Upper lobe of right lung (tissue), 1 donor: ENCODE results near the gene CSMD2. TPM values are rescaled to one million over a fixed set of nuclear protein-coding genes. Genes with fewer than 3 reads are reported as not detected.

Experiments used
- ATAC-seq: fragments of 200-7000 bp; cut with Tn5 transposase; one replicate; pipeline ENCODE4 v1.9.1; 2020; ENCODE audit warnings: mild to moderate bottlenecking, moderate library complexity
- DNase-seq: peaks from one replicate; pipeline ENCODE4 v3.0.0-alpha.2; 2020
- H3K27ac ChIP-seq: fragments of 200-600 bp; one replicate; pipeline ENCODE4 v1.8.0; 2022
- H3K27me3 ChIP-seq: fragments of 200-600 bp; one replicate; pipeline ENCODE4 v1.8.0; 2022; ENCODE audit warnings: mild to moderate bottlenecking
- H3K36me3 ChIP-seq: fragments of 200-600 bp; one replicate; pipeline ENCODE4 v1.8.0; 2022
- H3K4me1 ChIP-seq: fragments of 200-600 bp; one replicate; pipeline ENCODE4 v1.8.0; 2022
- H3K4me3 ChIP-seq: fragments of 200-600 bp; one replicate; pipeline ENCODE4 v1.8.0; 2022; ENCODE audit warnings: mild to moderate bottlenecking
- H3K9me3 ChIP-seq: fragments of 200-600 bp; one replicate; pipeline ENCODE4 v1.8.0; 2022
- intact Hi-C: fragments of 100-400 bp; cut with DNase I; formaldehyde crosslinking; loops from one replicate; pipeline ENCODE4 v1.11.0; 2022
- total RNA-seq: library from RNA; stranded (reverse); fragmentation: NEBNext Ultra II Directional; extraction: Animal tissue kit (Norgen Biotek cat#: 25700); gene quantifications from one replicate; pipeline ENCODE4 v1.2.1, GENCODE V29; 2021
- TF ChIP-seq, protein P1 (sequence below): fragments of 200-600 bp; IDR thresholded peaks from one replicate; pipeline ENCODE4 v1.8.0; 2022; ENCODE audit warnings: antibody characterized with exemption
- donor health status: DM: no; HTN: yes; CAD: no; lungs with severe emphysema.

Gene CSMD2
- total RNA-seq, 1 donor from 2014 or later = 0.67 TPM

DNA sequence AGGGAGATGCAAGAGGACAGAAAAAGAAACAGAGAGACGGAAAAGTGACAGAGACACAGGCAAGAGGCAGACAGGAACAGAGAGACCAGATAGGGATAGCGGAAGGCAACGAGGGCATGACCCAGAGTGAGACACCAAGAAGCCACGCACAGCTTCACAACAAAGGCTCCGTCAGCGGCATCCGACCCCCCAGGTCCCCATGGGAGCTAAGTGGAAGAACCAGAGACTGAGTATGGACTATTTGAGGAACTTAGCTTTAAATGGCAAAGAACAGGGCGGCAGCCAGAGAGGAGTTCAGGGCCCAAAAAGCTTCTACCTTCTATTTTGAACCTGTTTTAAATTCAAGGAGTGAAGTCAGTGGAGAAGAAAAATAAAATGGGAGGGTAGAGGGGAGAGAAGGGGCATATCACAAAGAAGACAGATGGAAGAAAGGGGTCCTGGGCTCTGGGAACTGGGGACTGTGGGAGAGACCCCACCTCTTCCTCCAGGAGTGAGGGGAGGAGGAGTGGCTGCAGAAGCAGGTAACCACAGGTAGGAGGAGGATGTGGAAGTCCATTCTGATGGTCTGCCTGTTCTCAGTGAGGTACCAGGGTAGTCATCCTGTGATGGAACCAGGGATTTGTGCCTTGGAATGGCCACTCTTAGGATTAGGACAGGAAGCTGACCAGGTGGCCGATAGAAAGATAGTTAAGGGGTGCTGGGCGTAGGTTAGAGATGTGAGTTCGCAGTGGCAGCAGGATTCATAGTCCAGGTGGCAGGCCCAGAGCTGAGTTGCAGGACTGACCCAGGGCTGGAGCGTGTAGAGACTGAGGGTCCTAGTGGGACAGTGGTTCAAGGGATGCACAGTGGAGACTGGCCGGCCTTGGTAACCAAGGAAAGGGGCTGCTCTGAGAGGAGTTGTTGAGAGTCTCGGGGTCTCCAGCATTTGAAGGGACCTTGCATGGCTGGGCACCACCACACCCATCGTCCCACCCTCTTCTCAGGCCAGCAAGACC is 37.7 kb downstream of the CSMD2 start:
- no peak for ATAC-seq
- no peaks in the 10 kb centered on the region for H3K9me3 ChIP-seq
- intact Hi-C loops = no loop called here
- no peak overlapping the region for H3K4me3 ChIP-seq
- H3K4me1 ChIP-seq = no peaks in the 10 kb centered on the region
- TF ChIP-seq, protein P1, sequence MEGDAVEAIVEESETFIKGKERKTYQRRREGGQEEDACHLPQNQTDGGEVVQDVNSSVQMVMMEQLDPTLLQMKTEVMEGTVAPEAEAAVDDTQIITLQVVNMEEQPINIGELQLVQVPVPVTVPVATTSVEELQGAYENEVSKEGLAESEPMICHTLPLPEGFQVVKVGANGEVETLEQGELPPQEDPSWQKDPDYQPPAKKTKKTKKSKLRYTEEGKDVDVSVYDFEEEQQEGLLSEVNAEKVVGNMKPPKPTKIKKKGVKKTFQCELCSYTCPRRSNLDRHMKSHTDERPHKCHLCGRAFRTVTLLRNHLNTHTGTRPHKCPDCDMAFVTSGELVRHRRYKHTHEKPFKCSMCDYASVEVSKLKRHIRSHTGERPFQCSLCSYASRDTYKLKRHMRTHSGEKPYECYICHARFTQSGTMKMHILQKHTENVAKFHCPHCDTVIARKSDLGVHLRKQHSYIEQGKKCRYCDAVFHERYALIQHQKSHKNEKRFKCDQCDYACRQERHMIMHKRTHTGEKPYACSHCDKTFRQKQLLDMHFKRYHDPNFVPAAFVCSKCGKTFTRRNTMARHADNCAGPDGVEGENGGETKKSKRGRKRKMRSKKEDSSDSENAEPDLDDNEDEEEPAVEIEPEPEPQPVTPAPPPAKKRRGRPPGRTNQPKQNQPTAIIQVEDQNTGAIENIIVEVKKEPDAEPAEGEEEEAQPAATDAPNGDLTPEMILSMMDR = no peak
- H3K36me3 ChIP-seq = no peaks in the 10 kb centered on the region
- H3K27me3 ChIP-seq = no peaks in the 10 kb centered on the region
- no peak overlapping the region for H3K27ac ChIP-seq
- DNase-seq = no peak

DNA sequence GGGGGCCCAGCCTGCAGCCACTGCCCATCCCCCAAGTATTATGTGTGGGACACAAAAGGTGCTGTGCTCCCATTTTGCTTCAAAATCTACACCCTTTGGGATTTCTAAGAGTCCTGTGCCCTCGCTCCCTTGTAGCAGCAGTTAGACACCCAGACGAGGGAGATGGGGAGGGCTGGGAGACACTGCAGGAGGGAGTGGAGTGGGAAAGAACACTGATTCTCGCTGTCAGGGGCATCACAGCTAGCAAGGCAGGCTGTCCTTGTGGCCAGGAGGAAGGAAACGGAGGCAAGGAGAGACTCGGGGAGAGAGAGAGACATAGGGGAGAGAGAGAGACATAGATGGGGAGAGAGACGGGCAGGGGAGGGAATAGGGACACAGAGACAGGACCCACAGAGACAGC is 38.5 kb downstream of the CSMD2 start:
- H3K9me3 ChIP-seq = no peaks in the 10 kb centered on the region
- H3K27me3 ChIP-seq = no peaks in the 10 kb centered on the region
- no peak overlapping the region for H3K27ac ChIP-seq
- no peaks in the 10 kb centered on the region for H3K4me1 ChIP-seq
- TF ChIP-seq, protein P1 = no peak
- no peak overlapping the region for H3K4me3 ChIP-seq
- no peak for DNase-seq
- no peaks in the 10 kb centered on the region for H3K36me3 ChIP-seq
- ATAC-seq = no peak
- intact Hi-C loops = no loop called here

DNA sequence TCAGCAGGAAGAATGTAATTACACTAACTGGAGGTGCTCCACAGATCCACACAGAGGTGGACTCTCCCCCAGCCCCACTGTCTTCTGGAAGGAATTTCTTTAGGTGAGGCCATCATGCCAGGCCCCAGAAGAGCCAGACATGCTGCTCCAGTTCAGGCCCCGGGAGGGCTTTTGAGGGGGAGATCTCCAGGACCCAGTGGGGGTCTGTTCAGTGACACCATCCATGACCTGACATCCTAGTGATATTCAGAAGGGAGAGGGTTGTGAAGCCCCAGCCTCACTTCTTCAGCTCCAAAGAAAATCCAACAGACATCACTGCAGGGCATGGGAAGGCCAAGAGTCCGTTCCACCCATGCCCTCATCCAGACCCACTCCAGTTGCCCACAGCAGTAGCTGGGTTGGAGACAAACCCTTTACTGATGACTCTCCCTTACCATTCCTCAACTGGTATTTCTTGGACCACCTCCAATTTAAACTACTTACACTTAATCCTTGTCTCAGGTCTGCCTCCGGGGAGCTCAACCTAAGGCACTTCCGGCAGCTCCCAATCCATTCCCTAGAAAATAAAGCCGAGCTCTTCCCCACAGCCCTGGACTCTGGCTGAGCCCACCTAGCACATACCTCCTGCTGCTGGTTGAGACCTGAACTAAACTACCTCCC is 39.2 kb downstream of the CSMD2 start:
- ATAC-seq (no peak), DNase-seq (no peak)
- Histone ChIP-seq H3K4me3 (no peak overlapping the region), H3K4me1 (no peaks in the 10 kb centered on the region), H3K36me3 (no peaks in the 10 kb centered on the region), H3K9me3 (no peaks in the 10 kb centered on the region), H3K27me3 (no peaks in the 10 kb centered on the region), H3K27ac (no peak overlapping the region)
- intact Hi-C loops = no loop called here
- TF ChIP-seq, protein P1 = no peak

DNA sequence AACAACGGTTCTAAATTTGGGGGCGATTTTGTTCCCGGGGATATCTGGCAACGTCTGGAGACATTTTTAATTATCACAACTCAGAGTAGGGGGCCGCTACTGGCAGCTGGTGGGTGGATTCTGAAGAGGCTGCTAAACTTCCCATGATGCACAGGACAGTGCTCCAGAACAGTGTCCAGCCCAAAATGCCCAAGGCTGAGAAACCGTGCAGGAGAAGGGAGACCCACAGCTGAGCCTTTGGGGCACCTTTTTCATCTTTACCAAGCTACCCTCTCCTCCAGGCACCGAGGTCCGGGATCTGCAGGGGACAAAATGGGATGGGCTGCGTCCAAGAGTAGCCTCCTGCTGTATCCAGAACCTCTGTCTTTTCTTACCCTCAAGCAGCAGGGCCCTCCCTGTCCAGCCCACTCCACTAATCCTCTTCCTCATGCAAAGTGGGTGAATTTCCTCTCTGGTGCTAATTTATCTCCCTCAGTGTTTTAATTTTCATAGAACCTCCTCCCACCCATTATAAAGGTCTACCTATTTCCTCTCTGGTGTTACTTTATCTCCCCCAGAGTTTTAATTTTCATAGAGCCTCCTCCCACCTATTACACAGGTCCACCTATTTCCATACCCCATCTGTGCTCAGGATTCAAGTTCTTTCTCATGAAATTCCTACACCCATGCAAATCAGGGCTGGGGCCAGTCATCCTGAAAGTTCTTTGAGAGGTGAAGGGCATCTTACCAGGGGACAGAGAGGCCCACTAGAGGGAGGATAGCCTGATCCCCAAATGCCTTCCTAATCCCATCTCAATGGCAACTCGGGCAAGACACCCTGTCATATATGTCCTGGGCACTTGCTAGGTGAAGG is 42.7 kb downstream of the CSMD2 start:
- no peak overlapping the region for H3K4me3 ChIP-seq

DNA sequence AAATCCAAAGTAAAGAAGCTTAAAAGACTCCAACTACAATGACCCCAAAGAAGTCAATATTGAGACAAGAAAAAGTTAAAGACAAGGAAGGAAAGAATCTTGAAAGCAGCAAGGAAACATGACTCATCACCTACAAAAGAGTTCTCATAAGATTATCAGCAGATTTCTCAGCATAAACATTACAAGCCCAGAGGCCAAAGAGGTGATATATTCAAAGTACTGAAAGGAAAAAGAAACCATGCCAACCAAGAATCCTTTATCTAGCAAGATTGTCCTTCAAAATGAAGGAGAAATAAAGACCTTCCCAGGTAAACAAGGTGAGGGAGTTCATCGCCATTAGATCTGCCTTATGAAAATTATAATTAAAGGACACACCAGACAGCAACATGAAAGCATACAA is 49.8 kb downstream of the CSMD2 start:
- DNase-seq (no peak), ATAC-seq (no peak)
- no peak overlapping the region for H3K4me3 ChIP-seq
- TF ChIP-seq, protein P1 = no peak
- H3K27ac ChIP-seq = no peak overlapping the region
- no peaks in the 10 kb centered on the region for H3K4me1 ChIP-seq
- no peaks in the 10 kb centered on the region for H3K27me3 ChIP-seq
- intact Hi-C loops = no loop called here
- peaks cover 5% of the 10 kb centered on the region for H3K9me3 ChIP-seq
- no peaks in the 10 kb centered on the region for H3K36me3 ChIP-seq

More for the DNA sequence above, 42.7 kb downstream of the CSMD2 start:
- peaks cover 5% of the 10 kb centered on the region for H3K9me3 ChIP-seq
- no peaks in the 10 kb centered on the region for H3K27me3 ChIP-seq
- DNase-seq (no peak), ATAC-seq (no peak)
- no peak overlapping the region for H3K27ac ChIP-seq
- TF ChIP-seq, protein P1 = no peak
- no peaks in the 10 kb centered on the region for H3K4me1 ChIP-seq
- intact Hi-C loops = no loop called here
- no peaks in the 10 kb centered on the region for H3K36me3 ChIP-seq
